HepG2 (cell line): ENCODE data around the gene SLC22A14. TPM values are rescaled to one million over a fixed set of nuclear protein-coding genes. Genes with fewer than 3 reads are reported as not detected.

Experiments used
- ASH2L ChIP-seq: fragments of 300-600, 200-600 bp; sonication (generic); IDR thresholded peaks from 2 replicates; pipeline ENCODE4 v1.7.0; 2017; ENCODE audit warnings: low read depth, mild to moderate bottlenecking, moderate library complexity, mixed read lengths, low read length; ENCODE audit not compliant: insufficient read length
- TBL1XR1 ChIP-seq: fragments of 150-350 bp; IDR thresholded peaks from 2 replicates; pipeline ENCODE4 v1.6.1; 2014; ENCODE audit warnings: borderline replicate concordance, low read length; ENCODE audit not compliant: partially characterized antibody
- TEAD3 ChIP-seq: optimal IDR thresholded peaks from 2 replicates; pipeline ENCODE3; 2016; ENCODE audit warnings: borderline replicate concordance
- ZFP36L2 ChIP-seq: sonication (generic); formaldehyde crosslinking; IDR thresholded peaks from 2 replicates; pipeline ENCODE4 v1.4.0; 2020; ENCODE audit warnings: missing genetic modification reagents
- ZNF224 ChIP-seq: sonication (generic); formaldehyde crosslinking; IDR thresholded peaks from 2 replicates; pipeline ENCODE4 v1.5.0; 2020; ENCODE audit warnings: mild to moderate bottlenecking, missing genetic modification reagents
- ZNF264 ChIP-seq: sonication (generic); formaldehyde crosslinking; IDR thresholded peaks from 2 replicates; pipeline ENCODE4 v1.4.0; 2020; ENCODE audit warnings: missing genetic modification reagents
- ZNF460 ChIP-seq: sonication (generic); formaldehyde crosslinking; IDR thresholded peaks from 2 replicates; pipeline ENCODE4 v1.5.1; 2020; ENCODE audit warnings: missing genetic modification reagents, mild to moderate bottlenecking, borderline replicate concordance
- ZNF724P ChIP-seq: sonication (generic); formaldehyde crosslinking; IDR thresholded peaks from 2 replicates; pipeline ENCODE4 v1.8.0; 2022; ENCODE audit warnings: missing genetic modification reagents, borderline replicate concordance
- polyA plus RNA-seq, 8 experiments: library from polyadenylated mRNA; depleted of rRNA in 3 of 8; stranded (reverse) in 7 of 8; unstranded in 1 of 8; fragments of >200 nt; fragmentation: Illumina TruSeq in 4 of 8; extraction: Trizol in 4 of 8; gene quantifications; 2 replicates each; pipeline versions ENCODE4 v1.2.1 to v1.2.3, GENCODE V29; 2011 to 2016; ENCODE audit warnings: low read depth in 4 of 8, missing spikeins in 1 of 8, mixed read lengths in 1 of 8; ENCODE audit not compliant: insufficient read depth in 1 of 8
- total RNA-seq, 5 experiments: library from RNA; depleted of rRNA; stranded (reverse); fragments of >200 nt; fragmentation: Illumina TruSeq; extraction: Trizol; gene quantifications; 2 replicates each; pipeline ENCODE4 v1.2.3, GENCODE V29; 2016; ENCODE audit warnings: low read depth in 1 of 5
- TF ChIP-seq, protein P1 (sequence below): sonication (generic); formaldehyde crosslinking; IDR thresholded peaks from 2 replicates; pipeline ENCODE4 v1.5.1; 2020; ENCODE audit warnings: mild to moderate bottlenecking, moderate library complexity, missing genetic modification reagents
- TF ChIP-seq, protein P2 (sequence below): sonication (generic); formaldehyde crosslinking; IDR thresholded peaks from 2 replicates; pipeline ENCODE4 v1.5.0; 2020; ENCODE audit warnings: missing genetic modification reagents
- TF ChIP-seq, protein P3 (sequence below): sonication (generic); formaldehyde crosslinking; IDR thresholded peaks from 2 replicates; pipeline ENCODE4 v1.4.0; 2020; ENCODE audit warnings: missing genetic modification reagents, mild to moderate bottlenecking, borderline replicate concordance
- TF ChIP-seq, protein P4 (sequence below): sonication (generic); formaldehyde crosslinking; IDR thresholded peaks from 2 replicates; pipeline ENCODE4 v1.5.0; 2020; ENCODE audit warnings: mild to moderate bottlenecking, missing genetic modification reagents
- TF ChIP-seq, protein P5 (sequence below), 2 experiments: sonication (generic) in 1 of 2; formaldehyde crosslinking in 1 of 2; IDR thresholded peaks; 2 replicates each; pipeline versions ENCODE4 v1.4.0 to v1.6.1; 2018 to 2020; ENCODE audit warnings: missing genetic modification reagents in 2 of 2, borderline replicate concordance in 1 of 2, low read depth in 1 of 2, mild to moderate bottlenecking in 1 of 2, missing biosample characterization in 1 of 2
- TF ChIP-seq, protein P6 (sequence below): sonication (generic); formaldehyde crosslinking; IDR thresholded peaks from 2 replicates; pipeline ENCODE4 v1.4.0; 2020; ENCODE audit warnings: missing genetic modification reagents

SLC22A14 gene
- total and polyA plus RNA-seq, 2 of the 13 experiments (the other 11 are each of a cell fraction or from before 2014, with no cell fraction given), result 0.03 TPM; not detected in 1

DNA sequence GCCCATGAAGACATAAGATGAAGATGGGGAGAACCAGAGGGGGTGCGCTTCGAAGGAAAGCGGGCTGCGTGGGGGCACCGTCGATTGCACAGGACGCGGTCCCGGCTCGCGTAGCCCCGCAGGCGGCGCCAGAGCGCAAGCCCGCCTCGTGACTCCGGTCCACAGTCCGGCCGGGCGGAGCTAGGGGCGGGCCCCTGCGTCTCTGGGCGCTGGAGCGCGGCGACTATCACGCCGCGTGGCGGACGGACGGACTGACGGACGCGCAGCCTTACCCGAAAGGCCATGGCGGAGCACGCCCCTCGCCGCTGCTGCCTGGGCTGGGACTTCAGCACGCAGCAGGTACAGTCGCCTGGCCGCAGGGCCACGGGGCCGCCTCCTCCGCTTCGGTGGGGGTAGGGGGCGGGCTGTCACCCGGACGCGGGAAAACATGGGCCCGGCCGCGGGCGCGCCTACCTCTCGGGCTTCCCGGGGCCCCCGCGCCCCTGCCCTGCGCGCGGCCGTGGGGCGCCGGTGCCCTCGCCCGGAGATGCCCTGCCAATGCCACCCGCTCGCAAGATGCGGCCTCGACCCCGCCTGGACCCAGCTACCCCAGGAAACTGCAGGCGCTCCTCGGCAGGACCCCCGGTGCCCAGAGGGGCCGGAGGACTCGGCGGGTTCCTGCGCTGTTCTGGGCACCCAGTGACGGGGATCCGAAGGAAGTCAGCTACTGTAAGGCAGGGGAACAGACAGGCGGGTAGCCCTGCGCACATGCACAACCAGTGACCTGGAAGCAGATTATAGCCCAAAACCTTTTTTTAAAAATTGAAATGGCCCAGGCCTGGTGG is 64.7 kb downstream of the SLC22A14 start, which contains the start of gene XYLB (continued):
- TF ChIP-seq, protein P1, sequence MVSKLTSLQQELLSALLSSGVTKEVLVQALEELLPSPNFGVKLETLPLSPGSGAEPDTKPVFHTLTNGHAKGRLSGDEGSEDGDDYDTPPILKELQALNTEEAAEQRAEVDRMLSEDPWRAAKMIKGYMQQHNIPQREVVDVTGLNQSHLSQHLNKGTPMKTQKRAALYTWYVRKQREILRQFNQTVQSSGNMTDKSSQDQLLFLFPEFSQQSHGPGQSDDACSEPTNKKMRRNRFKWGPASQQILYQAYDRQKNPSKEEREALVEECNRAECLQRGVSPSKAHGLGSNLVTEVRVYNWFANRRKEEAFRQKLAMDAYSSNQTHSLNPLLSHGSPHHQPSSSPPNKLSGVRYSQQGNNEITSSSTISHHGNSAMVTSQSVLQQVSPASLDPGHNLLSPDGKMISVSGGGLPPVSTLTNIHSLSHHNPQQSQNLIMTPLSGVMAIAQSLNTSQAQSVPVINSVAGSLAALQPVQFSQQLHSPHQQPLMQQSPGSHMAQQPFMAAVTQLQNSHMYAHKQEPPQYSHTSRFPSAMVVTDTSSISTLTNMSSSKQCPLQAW (CRISPR knock-in tag), result peak; percentile 80
- TF ChIP-seq ZNF224 (CRISPR knock-in tag), result peak; percentile 82; the same call in 1 of the 2 replicates
- TF ChIP-seq ZNF460, result no peak; the same call in 1 of the 2 replicates
- peak; percentile 48 for TF ChIP-seq TBL1XR1
- TF ChIP-seq, protein P2, sequence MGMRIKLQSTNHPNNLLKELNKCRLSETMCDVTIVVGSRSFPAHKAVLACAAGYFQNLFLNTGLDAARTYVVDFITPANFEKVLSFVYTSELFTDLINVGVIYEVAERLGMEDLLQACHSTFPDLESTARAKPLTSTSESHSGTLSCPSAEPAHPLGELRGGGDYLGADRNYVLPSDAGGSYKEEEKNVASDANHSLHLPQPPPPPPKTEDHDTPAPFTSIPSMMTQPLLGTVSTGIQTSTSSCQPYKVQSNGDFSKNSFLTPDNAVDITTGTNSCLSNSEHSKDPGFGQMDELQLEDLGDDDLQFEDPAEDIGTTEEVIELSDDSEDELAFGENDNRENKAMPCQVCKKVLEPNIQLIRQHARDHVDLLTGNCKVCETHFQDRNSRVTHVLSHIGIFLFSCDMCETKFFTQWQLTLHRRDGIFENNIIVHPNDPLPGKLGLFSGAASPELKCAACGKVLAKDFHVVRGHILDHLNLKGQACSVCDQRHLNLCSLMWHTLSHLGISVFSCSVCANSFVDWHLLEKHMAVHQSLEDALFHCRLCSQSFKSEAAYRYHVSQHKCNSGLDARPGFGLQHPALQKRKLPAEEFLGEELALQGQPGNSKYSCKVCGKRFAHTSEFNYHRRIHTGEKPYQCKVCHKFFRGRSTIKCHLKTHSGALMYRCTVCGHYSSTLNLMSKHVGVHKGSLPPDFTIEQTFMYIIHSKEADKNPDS (CRISPR knock-in tag), result peak; percentile 93
- TF ChIP-seq ZFP36L2 (CRISPR knock-in tag), result no peak
- TF ChIP-seq TEAD3, result peak; percentile 62
- TF ChIP-seq, protein P3, sequence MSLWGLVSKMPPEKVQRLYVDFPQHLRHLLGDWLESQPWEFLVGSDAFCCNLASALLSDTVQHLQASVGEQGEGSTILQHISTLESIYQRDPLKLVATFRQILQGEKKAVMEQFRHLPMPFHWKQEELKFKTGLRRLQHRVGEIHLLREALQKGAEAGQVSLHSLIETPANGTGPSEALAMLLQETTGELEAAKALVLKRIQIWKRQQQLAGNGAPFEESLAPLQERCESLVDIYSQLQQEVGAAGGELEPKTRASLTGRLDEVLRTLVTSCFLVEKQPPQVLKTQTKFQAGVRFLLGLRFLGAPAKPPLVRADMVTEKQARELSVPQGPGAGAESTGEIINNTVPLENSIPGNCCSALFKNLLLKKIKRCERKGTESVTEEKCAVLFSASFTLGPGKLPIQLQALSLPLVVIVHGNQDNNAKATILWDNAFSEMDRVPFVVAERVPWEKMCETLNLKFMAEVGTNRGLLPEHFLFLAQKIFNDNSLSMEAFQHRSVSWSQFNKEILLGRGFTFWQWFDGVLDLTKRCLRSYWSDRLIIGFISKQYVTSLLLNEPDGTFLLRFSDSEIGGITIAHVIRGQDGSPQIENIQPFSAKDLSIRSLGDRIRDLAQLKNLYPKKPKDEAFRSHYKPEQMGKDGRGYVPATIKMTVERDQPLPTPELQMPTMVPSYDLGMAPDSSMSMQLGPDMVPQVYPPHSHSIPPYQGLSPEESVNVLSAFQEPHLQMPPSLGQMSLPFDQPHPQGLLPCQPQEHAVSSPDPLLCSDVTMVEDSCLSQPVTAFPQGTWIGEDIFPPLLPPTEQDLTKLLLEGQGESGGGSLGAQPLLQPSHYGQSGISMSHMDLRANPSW, result no peak
- TF ChIP-seq, protein P4, sequence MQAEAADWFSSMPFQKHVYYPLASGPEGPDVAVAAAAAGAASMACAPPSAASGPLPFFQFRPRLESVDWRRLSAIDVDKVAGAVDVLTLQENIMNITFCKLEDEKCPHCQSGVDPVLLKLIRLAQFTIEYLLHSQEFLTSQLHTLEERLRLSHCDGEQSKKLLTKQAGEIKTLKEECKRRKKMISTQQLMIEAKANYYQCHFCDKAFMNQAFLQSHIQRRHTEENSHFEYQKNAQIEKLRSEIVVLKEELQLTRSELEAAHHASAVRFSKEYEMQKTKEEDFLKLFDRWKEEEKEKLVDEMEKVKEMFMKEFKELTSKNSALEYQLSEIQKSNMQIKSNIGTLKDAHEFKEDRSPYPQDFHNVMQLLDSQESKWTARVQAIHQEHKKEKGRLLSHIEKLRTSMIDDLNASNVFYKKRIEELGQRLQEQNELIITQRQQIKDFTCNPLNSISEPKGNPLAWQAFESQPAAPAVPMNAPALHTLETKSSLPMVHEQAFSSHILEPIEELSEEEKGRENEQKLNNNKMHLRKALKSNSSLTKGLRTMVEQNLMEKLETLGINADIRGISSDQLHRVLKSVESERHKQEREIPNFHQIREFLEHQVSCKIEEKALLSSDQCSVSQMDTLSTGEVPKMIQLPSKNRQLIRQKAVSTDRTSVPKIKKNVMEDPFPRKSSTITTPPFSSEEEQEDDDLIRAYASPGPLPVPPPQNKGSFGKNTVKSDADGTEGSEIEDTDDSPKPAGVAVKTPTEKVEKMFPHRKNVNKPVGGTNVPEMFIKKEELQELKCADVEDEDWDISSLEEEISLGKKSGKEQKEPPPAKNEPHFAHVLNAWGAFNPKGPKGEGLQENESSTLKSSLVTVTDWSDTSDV (CRISPR knock-in tag), result 0 out of 2 replicates have a peak, but pooled peaks have one; percentile 22
- peak; percentile 86 for TF ChIP-seq ZNF264 (CRISPR knock-in tag)
- TF ChIP-seq ASH2L, result peak; percentile 63
- TF ChIP-seq, protein P5, sequence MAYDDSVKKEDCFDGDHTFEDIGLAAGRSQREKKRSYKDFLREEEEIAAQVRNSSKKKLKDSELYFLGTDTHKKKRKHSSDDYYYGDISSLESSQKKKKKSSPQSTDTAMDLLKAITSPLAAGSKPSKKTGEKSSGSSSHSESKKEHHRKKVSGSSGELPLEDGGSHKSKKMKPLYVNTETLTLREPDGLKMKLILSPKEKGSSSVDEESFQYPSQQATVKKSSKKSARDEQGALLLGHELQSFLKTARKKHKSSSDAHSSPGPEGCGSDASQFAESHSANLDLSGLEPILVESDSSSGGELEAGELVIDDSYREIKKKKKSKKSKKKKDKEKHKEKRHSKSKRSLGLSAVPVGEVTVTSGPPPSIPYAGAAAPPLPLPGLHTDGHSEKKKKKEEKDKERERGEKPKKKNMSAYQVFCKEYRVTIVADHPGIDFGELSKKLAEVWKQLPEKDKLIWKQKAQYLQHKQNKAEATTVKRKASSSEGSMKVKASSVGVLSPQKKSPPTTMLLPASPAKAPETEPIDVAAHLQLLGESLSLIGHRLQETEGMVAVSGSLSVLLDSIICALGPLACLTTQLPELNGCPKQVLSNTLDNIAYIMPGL (CRISPR knock-in tag; IDR thresholded peaks at IDR 0.05; ENCODE audit: borderline replicate concordance in 1 of 2, low read depth in 1 of 2), result peak; percentile 94 to 96
- peak; percentile 76 for TF ChIP-seq ZNF724P (CRISPR knock-in tag)
- TF ChIP-seq, protein P6, sequence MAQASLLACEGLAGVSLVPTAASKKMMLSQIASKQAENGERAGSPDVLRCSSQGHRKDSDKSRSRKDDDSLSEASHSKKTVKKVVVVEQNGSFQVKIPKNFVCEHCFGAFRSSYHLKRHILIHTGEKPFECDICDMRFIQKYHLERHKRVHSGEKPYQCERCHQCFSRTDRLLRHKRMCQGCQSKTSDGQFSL (CRISPR knock-in tag), result peak; percentile 74; the same call in 1 of the 2 replicates
